AG10803 (cell line): Measurements from ENCODE around the gene MYOM1.
"Not testable (repeated sequence)": the region's sequence is repeated elsewhere in the genome, so short reads cannot be mapped to it uniquely, and the experiment has no call there.

Source experiments
- DNase-seq: peaks from one replicate; pipeline ENCODE4 v3.0.0; 2010; ENCODE audit warnings: low read depth
- H3K4me3 ChIP-seq: 2 replicates; pipeline ENCODE4 v1.5.1; 2011; ENCODE audit warnings: mild to moderate bottlenecking, low read length, control low read depth
- TF ChIP-seq, protein P1 (sequence below): conservative IDR thresholded peaks from 2 replicates; pipeline ENCODE4 v1.5.1; 2011; ENCODE audit warnings: mild to moderate bottlenecking, low read length, control low read depth, inconsistent platforms

Gene MYOM1

DNA sequence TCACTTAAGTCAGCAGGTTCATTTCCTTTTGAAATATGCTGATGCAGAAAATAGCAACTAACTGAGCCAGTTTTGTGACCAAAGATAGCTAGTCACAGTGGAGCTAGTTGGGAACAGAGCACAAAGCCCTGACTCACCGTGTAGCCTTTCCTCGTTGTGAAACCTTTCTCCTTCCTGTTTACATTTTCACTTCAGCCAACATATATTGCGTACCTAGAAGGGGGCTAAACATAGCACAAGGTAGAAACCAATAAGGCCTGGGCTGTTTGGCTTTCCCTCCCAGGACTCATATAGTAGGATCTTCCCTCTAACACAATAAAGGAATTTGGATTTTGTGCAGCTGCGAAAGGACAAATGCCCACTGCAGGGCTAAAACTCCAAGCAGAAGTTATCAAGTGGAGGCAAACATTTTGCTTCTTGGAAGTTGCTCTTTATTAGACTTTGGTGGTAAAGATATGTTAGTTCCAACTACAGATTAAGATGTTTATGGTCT lies 182.3 kb downstream of the MYOM1 start:
- DNase-seq: peak; percentile 67
- TF ChIP-seq, protein P1, sequence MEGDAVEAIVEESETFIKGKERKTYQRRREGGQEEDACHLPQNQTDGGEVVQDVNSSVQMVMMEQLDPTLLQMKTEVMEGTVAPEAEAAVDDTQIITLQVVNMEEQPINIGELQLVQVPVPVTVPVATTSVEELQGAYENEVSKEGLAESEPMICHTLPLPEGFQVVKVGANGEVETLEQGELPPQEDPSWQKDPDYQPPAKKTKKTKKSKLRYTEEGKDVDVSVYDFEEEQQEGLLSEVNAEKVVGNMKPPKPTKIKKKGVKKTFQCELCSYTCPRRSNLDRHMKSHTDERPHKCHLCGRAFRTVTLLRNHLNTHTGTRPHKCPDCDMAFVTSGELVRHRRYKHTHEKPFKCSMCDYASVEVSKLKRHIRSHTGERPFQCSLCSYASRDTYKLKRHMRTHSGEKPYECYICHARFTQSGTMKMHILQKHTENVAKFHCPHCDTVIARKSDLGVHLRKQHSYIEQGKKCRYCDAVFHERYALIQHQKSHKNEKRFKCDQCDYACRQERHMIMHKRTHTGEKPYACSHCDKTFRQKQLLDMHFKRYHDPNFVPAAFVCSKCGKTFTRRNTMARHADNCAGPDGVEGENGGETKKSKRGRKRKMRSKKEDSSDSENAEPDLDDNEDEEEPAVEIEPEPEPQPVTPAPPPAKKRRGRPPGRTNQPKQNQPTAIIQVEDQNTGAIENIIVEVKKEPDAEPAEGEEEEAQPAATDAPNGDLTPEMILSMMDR: no peak
- H3K4me3 ChIP-seq: no peak overlapping the region

DNA sequence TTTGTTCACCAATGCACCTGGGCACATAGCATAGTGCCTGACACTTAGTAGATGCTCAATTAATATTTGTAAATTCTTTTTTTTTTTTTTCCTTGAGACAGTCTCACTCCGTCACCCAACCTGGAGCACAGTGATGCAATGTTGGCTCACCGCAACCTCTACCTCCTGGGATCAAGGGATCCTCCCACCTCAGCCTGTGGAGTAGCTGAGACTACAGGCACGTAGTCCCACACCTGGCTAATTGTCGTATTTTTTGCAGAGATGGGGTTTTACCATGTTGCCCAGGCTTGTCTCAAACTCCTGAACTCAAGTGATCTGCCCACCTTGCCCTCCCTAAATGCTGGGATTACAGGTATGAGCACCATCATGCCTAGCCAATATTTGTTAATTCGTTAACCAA lies 183.7 kb downstream of the MYOM1 start:
- DNase-seq: no peak
- TF ChIP-seq, protein P1: no peak
- H3K4me3 ChIP-seq: no peak overlapping the region

DNA sequence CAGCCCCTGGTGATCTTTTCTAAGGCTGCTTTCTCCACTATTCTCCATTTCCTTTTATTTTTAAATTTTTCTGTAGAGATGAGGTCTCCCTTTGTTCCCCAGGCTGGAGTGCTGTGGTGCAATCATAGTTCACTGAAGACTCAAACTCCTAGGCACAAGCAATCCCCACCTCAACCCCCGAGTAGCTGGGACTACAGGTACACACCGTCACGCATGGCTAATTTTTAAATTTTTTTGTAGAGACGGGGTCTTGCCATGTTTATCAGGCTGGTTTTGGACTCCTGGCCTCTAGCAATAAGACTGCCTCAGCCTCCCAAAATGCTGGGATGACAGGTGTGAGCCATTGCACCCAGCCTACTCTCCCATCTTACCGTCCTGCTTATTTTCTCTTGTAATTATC lies 184.1 kb downstream of the MYOM1 start:
- DNase-seq: no peak
- TF ChIP-seq, protein P1: no peak
- no peak overlapping the region for H3K4me3 ChIP-seq

DNA sequence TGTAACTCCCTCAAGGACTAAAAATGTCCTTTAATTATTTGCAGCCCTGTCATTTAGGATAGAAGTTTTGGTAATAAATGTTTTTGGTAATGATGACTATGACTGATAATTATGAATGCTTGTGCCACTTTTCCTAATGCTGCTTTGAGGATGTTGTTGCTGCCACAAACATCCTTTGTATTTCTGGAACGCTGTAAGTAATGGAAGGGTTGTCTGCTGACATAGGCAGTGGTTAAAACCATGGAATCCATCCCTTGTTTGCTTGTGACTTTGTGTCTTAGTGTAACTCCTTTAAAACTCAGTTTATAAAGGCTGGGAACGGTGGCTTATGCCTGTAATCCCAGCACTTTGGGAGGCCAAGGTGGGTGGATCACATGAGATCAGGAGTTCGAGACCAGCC lies 187.0 kb downstream of the MYOM1 start:
- no peak overlapping the region for H3K4me3 ChIP-seq
- peak; percentile 79 for DNase-seq
- TF ChIP-seq, protein P1: no peak

DNA sequence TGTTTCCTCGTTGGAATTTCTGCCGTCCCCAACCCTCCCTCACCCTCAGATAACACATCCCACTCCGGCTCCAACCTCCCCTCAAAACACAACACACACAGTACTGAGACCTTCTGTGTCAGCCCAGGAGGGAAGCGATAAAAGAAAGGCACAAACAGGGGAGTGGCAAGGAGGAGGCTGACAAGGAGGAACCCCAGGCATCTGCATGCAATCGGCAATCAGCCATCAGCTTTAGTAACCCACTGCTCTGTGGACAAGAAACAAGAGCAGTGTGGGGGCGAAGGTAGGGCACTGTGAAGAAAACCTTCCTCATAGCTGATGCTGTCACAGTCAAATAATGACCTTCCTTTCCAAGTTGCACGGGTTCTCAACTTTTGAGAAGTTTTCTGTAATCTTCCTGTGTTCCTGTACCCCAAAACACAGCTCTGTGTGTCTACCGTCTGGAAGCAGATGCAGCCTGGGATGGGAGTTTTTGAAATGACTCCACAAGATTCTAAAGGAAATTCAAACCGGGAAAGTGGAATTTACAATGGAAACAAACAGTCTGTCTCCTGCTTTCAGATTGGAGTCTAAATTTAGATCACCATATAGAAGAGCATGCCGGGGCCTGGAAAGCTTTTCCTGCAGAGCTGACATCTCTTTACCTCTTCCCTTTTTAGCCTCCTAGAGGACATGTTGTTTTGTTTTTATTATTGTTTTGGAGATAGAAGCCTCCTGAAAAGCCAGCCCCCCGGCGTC lies 190.4 kb downstream of the MYOM1 start:
- H3K4me3 ChIP-seq: no peak overlapping the region
- DNase-seq: no peak
- TF ChIP-seq, protein P1: no peak

DNA sequence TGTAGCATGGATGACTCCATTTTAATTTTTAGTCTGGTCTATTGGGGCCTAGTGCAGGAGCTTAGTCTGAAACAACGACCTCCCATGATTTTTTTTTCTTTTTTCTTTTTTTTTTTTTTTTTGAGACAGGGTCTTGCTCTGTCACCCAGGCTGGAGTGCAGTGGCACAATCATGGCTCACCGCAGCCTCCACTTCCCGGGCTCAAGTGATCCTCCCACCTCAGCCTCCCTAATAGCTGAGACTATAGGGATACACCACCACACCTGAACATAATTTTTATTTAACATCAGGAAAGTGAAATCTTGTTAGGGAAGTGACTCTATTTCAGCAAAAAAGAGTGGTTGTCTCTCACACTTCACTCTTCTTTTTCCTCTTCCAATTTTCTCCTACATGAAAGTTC lies 191.7 kb downstream of the MYOM1 start:
- not testable (repeated sequence) for H3K4me3 ChIP-seq, DNase-seq

DNA sequence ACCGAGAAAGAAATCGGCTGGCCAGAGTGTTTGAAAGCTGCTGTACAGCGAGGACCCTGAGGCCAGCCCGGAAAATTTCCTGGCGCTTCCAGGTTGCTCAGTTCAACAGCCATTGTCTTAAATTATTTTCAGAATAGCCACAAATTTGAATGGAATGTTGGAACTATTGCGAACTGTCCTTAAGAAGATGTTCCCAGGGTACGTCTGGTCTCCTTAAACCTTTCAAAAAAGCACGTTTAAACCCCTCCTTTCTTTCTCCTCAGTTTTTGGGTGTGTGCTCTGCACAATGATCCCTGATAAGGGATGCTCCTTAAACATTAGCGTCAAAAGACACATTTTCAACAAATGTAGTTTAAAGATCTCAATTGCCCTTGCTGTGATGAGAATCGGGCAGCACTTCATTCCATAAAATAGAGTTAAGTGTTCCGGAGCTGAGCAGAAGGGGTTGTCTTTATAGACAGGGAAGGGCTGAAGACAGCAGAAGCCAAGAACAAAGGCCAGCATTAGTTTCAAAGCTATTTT lies 192.3 kb downstream of the MYOM1 start:
- peak; percentile 44 for DNase-seq
- no peak overlapping the region for H3K4me3 ChIP-seq
- TF ChIP-seq, protein P1: no peak
